GM06990 (cell line): ENCODE data around the gene TGFA.

ENCODE experiments used
- DNase-seq: peaks from one replicate; pipeline ENCODE4 v3.0.0-alpha.2; 2011; ENCODE audit not compliant: insufficient read length; ENCODE audit errors: extremely low read depth
- H3K27me3 ChIP-seq: replicated peaks from 2 replicates; pipeline ENCODE4 v1.6.0; 2011; ENCODE audit warnings: low read length; ENCODE audit not compliant: control insufficient read depth, insufficient read depth
- H3K36me3 ChIP-seq: 2 replicates; pipeline ENCODE4 v1.5.1; 2011; ENCODE audit warnings: low read length; ENCODE audit not compliant: control insufficient read depth, insufficient read depth
- H3K4me3 ChIP-seq: replicated peaks from 2 replicates; pipeline ENCODE4 v1.5.1; 2011; ENCODE audit warnings: low read depth, mild to moderate bottlenecking, control low read depth, low read length
- TF ChIP-seq, protein P1 (sequence below): IDR thresholded peaks from 2 replicates; pipeline ENCODE4 v1.5.1; 2011; ENCODE audit warnings: low read length, control low read depth, mild to moderate bottlenecking, inconsistent platforms; ENCODE audit not compliant: insufficient read depth, poor library complexity, severe bottlenecking

The TGFA gene

DNA sequence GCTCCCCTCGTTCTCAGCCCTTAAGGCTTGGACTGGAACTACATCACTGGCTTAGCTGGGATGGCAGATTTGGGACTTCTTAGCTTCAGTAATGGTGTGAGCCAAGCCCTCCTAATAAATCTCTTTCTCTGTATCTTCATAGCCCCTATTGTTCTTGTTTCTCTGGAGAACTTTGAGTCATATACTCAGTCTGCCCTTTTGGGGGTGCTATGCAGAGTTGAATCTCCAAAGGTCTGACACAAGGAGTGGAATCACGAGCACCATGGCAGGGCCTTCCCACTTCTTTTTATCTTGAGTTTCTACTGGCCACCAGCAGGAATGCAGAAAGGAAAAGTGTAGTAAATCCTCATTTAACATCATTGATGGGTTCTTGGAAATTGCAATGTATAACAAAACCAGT is 13.3 kb upstream of the TGFA start:
- DNase-seq, result no peak
- peaks cover 4% of the 10 kb centered on the region for H3K27me3 ChIP-seq
- H3K36me3 ChIP-seq, result no peaks in the 10 kb centered on the region
- no peak overlapping the region for H3K4me3 ChIP-seq
- TF ChIP-seq, protein P1, sequence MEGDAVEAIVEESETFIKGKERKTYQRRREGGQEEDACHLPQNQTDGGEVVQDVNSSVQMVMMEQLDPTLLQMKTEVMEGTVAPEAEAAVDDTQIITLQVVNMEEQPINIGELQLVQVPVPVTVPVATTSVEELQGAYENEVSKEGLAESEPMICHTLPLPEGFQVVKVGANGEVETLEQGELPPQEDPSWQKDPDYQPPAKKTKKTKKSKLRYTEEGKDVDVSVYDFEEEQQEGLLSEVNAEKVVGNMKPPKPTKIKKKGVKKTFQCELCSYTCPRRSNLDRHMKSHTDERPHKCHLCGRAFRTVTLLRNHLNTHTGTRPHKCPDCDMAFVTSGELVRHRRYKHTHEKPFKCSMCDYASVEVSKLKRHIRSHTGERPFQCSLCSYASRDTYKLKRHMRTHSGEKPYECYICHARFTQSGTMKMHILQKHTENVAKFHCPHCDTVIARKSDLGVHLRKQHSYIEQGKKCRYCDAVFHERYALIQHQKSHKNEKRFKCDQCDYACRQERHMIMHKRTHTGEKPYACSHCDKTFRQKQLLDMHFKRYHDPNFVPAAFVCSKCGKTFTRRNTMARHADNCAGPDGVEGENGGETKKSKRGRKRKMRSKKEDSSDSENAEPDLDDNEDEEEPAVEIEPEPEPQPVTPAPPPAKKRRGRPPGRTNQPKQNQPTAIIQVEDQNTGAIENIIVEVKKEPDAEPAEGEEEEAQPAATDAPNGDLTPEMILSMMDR, result no peak

DNA sequence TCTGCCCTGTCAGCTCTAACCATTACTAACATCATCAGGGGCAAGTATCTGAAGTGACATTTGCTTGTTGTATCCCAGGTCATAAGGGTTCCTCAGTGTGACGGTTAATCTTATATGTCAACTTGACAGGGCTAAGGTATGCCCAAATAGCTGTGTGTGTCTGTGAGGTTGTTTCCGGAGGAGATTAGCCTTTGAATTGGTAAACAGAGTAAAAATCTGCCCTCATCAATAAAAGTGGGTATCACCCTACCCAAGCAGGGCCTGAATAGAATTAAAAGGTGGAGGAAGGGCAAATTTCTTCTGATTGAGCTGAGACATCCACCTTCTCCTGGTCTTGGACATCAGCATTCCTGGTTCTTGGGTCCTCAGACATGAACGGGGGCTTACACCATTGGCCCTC is 12.8 kb upstream of the TGFA start:
- TF ChIP-seq, protein P1, result no peak
- H3K36me3 ChIP-seq, result no peaks in the 10 kb centered on the region
- DNase-seq, result no peak
- peaks cover 4% of the 10 kb centered on the region for H3K27me3 ChIP-seq
- H3K4me3 ChIP-seq, result no peak overlapping the region

DNA sequence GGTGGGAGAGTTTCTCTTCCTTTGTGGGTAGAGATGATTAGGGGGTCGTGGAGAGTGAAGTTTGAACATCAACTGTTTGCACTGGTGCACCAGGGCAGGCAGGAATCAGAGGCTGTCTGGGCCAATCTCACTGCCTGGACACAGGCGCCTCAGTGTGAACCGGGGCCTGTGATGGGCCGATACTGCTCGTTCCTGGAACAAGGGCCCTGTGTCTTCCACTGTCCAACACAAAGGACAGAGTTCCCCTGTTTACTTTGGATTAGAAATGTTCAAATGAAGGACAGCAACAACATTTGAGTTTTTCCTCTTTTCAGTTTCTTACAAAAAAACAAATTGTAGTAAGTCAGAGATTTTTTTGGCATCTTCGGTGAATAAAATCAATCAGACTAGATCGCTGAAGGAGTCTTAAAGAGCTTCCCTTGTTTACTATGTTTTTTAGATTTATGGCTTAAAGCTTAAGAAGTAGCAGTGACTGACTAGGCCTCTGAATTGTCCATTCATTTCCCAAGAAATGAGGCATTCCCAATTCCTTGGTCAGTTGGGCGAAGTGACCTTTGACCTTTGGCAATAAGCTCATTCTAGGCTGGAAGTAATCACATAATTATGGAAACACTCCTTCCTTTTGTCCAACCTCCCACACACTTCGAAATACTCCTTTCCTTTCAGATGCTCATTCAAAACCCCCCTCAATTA is 11.6 kb upstream of the TGFA start:
- TF ChIP-seq, protein P1, result no peak
- H3K27me3 ChIP-seq, result no peaks in the 10 kb centered on the region

DNA sequence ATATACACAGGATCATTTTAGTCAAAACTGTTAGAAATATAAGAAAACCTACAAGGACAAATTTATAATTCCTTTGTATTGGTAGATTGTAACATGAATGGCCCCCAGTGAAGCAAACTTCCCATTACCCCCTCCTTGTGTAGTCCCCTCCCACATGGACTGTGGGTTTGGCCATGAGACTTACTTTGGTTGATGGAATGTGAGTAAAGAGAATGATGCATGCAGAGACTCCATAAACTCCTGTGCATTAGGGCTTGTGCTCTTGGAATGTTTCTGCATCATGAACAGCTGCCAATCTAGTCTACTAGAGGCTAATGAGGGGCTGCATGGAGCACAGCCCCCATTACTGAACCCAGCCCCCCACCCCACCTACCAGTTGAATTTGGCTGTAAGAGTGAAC is 8.3 kb upstream of the TGFA start:
- Histone ChIP-seq H3K36me3 (no peaks in the 10 kb centered on the region), H3K27me3 (no peaks in the 10 kb centered on the region; the same call in 1 of the 2 replicates), H3K4me3 (no peak overlapping the region)
- TF ChIP-seq, protein P1, result no peak
- DNase-seq, result no peak

More for the DNA sequence above, 11.6 kb upstream of the TGFA start:
- no peaks in the 10 kb centered on the region for H3K36me3 ChIP-seq
- no peak overlapping the region for H3K4me3 ChIP-seq
- no peak for DNase-seq

DNA sequence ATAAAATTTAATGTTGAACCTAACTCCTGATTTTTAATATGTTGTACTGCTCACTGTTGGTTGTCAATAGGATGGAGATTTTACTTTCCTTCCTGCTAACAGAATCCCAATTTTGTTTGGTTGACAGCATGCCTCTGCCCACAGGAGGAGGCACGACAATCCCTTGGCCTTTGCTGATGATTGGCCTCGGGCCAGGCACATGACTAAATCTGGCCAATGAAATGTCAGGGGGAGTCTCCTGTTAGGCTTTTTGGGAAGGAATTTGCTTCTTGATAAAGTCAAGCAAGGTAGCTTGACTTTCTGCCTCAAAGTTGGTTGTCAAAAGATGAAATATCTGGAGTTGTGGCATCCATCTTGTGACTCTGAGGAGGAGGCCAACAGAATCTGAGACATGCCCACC is 6.8 kb upstream of the TGFA start:
- no peak for DNase-seq
- Histone ChIP-seq H3K36me3 (no peaks in the 10 kb centered on the region), H3K4me3 (no peak overlapping the region), H3K27me3 (no peaks in the 10 kb centered on the region; the same call in 1 of the 2 replicates)
- TF ChIP-seq, protein P1, result no peak
